HepG2 (cell line): Measurements from ENCODE around the gene VAMP3. TPM values are rescaled to one million over a fixed set of nuclear protein-coding genes. Genes with fewer than 3 reads are reported as not detected.

Experiments used
- ATAC-seq: fragments of 200-7000 bp; cut with Tn5 transposase; 3 replicates; pipeline ENCODE4 v1.9.1; 2020; ENCODE audit warnings: mild to moderate bottlenecking, moderate library complexity
- BruUV-seq: library from RNA; stranded (reverse); fragments of 400-500 nt; replicated peaks from 2 replicates; lab custom pipeline; 2021; lab: Mats Ljungman, UMichigan
- CTCF ChIA-PET: fragments of 300-600 bp; formaldehyde crosslinking; extraction: SDS; loops from one replicate; lab custom pipeline; 2021; ENCODE audit warnings: low total read pairs, inconsistent platforms, low intra/inter-chr PET ratio; lab: Yijun Ruan, JAX
- POLR2A ChIA-PET: fragments of 350-600 bp; sonication (Branson Sonifier 250); formaldehyde crosslinking; loops from one replicate; lab custom pipeline; 2020; ENCODE audit warnings: antibody characterized with exemption, inconsistent platforms; lab: Yijun Ruan, JAX
- DNase-seq: peaks from one replicate; pipeline ENCODE4 v3.0.0-alpha.2; 2015; ENCODE audit warnings: low spot score
- FAIRE-seq: peaks from 3 replicates; lab custom pipeline; 2011; peaks lifted over from hg19 to GRCh38; lab: Jason Lieb, UNC
- H2AFZ ChIP-seq: one replicate; pipeline ENCODE4 v1.6.1; 2011; ENCODE audit warnings: low read length, inconsistent platforms
- H3K27ac ChIP-seq: fragments of 300-600 bp; 3 replicates; pipeline ENCODE4 v1.8.0; 2011; ENCODE audit warnings: mixed run types, mild to moderate bottlenecking, mixed read lengths, low read length, inconsistent platforms; ENCODE audit not compliant: insufficient read depth; ENCODE audit errors: extremely low read length
- H3K27me3 ChIP-seq, 2 experiments: fragments of 200-600 bp in 1 of 2; 2 replicates in 1 of 2; 3 replicates in 1 of 2; pipeline versions ENCODE4 v1.6.0 to v1.8.0; 2011; ENCODE audit warnings: low read length in 2 of 2, mild to moderate bottlenecking in 2 of 2, moderate library complexity in 2 of 2, inconsistent platforms in 1 of 2; ENCODE audit not compliant: insufficient read depth in 2 of 2, control insufficient read depth in 1 of 2
- H3K36me3 ChIP-seq, 2 experiments: fragments of 200-600 bp in 1 of 2; replicated peaks in 1 of 2; 2 replicates in 1 of 2; 3 replicates in 1 of 2; pipeline versions ENCODE4 v1.5.1 to v1.8.0; 2011; ENCODE audit warnings: low read length in 2 of 2, inconsistent platforms in 1 of 2; ENCODE audit not compliant: insufficient read depth in 2 of 2, control insufficient read depth in 1 of 2
- H3K4me1 ChIP-seq: 2 replicates; pipeline ENCODE4 v1.5.1; 2012; ENCODE audit warnings: low read length, inconsistent platforms; ENCODE audit not compliant: insufficient read depth
- H3K4me2 ChIP-seq: 2 replicates; pipeline ENCODE4 v1.6.0; 2011; ENCODE audit warnings: low read depth, low read length, inconsistent platforms
- H3K4me3 ChIP-seq, 3 experiments: fragments of 200-600 bp in 1 of 3; sonication (generic), shearing (Covaris generic) in 1 of 3; replicated peaks in 1 of 3; 2 replicates each; pipeline ENCODE4 v1.5.1; 2011 to 2016; ENCODE audit warnings: low read length in 3 of 3, inconsistent platforms in 2 of 3, low read depth in 2 of 3, mild to moderate bottlenecking in 2 of 3, control low read depth in 1 of 3, mixed read lengths in 1 of 3; ENCODE audit not compliant: insufficient read depth in 1 of 3
- H3K79me2 ChIP-seq: one replicate; pipeline ENCODE4 v1.6.1; 2011; ENCODE audit warnings: low read length, inconsistent platforms; ENCODE audit not compliant: insufficient read depth
- H3K9ac ChIP-seq: 2 replicates; pipeline ENCODE4 v1.6.0; 2011; ENCODE audit warnings: mild to moderate bottlenecking, low read depth, low read length, inconsistent platforms; ENCODE audit not compliant: insufficient read depth
- H3K9me3 ChIP-seq: 2 replicates; pipeline ENCODE4 v1.5.1; 2012; ENCODE audit warnings: mild to moderate bottlenecking, low read length
- H4K20me1 ChIP-seq: 2 replicates; pipeline ENCODE4 v1.6.0; 2011; ENCODE audit warnings: inconsistent platforms, mild to moderate bottlenecking, low read length, moderate library complexity; ENCODE audit not compliant: insufficient read depth
- HNF4A ChIP-seq: sonication (generic); formaldehyde crosslinking; IDR thresholded peaks from 2 replicates; pipeline ENCODE4 v1.4.0; 2020; ENCODE audit warnings: missing genetic modification reagents
- IKZF4 ChIP-seq: sonication (generic); formaldehyde crosslinking; IDR thresholded peaks from 2 replicates; pipeline ENCODE4 v1.5.1; 2020; ENCODE audit warnings: borderline replicate concordance, mild to moderate bottlenecking, low read depth, missing genetic modification reagents; ENCODE audit errors: not compliant biosample characterization
- KDM6A ChIP-seq: IDR thresholded peaks from 2 replicates; pipeline ENCODE4 v1.6.1; 2016; ENCODE audit warnings: low read depth
- REPIN1 ChIP-seq: sonication (generic); formaldehyde crosslinking; IDR thresholded peaks from 2 replicates; pipeline ENCODE4 v1.8.0; 2022; ENCODE audit warnings: missing genetic modification reagents, low read depth, mild to moderate bottlenecking, borderline replicate concordance
- SMARCE1 ChIP-seq: fragments of 450-650 bp; IDR thresholded peaks from 2 replicates; pipeline ENCODE4 v1.6.1; 2017; ENCODE audit warnings: borderline replicate concordance
- ZFP36 ChIP-seq: fragments of 150-350 bp; IDR thresholded peaks from 2 replicates; pipeline ENCODE4 v1.6.1; 2018; ENCODE audit warnings: borderline replicate concordance, low read length, low read depth; ENCODE audit not compliant: partially characterized antibody
- ZNF180 ChIP-seq: sonication (generic); formaldehyde crosslinking; IDR thresholded peaks from 2 replicates; pipeline ENCODE4 v1.4.0; 2020; ENCODE audit warnings: low read depth, missing genetic modification reagents, borderline replicate concordance
- ZNF20 ChIP-seq: sonication (generic); formaldehyde crosslinking; IDR thresholded peaks from 2 replicates; pipeline ENCODE4 v1.4.0; 2020; ENCODE audit warnings: mild to moderate bottlenecking, moderate library complexity, missing genetic modification reagents
- ZNF549 ChIP-seq: sonication (generic); formaldehyde crosslinking; IDR thresholded peaks from 2 replicates; pipeline ENCODE4 v1.5.0; 2020; ENCODE audit warnings: missing genetic modification reagents
- ZNF589 ChIP-seq: sonication (generic); formaldehyde crosslinking; conservative IDR thresholded peaks from 2 replicates; pipeline ENCODE4 v1.8.0; 2022; ENCODE audit warnings: mild to moderate bottlenecking, moderate library complexity, missing genetic modification reagents
- ZNF598 ChIP-seq: sonication (generic); formaldehyde crosslinking; IDR thresholded peaks from 2 replicates; pipeline ENCODE4 v1.5.1; 2020; ENCODE audit warnings: mild to moderate bottlenecking, missing genetic modification reagents, borderline replicate concordance
- ZNF652 ChIP-seq: IDR thresholded peaks from 2 replicates; pipeline ENCODE4 v1.6.1; 2016; ENCODE audit warnings: low read depth, borderline replicate concordance
- ZNF674 ChIP-seq: sonication (generic); formaldehyde crosslinking; IDR thresholded peaks from 2 replicates; pipeline ENCODE4 v1.5.0; 2020; ENCODE audit warnings: low read depth, mild to moderate bottlenecking, missing genetic modification reagents
- ZNF776 ChIP-seq: sonication (generic); formaldehyde crosslinking; IDR thresholded peaks from 2 replicates; pipeline ENCODE4 v1.4.0; 2020; ENCODE audit warnings: mild to moderate bottlenecking, missing genetic modification reagents
- ZNF790 ChIP-seq: sonication (generic); formaldehyde crosslinking; IDR thresholded peaks from 2 replicates; pipeline ENCODE4 v1.8.0; 2022; ENCODE audit warnings: missing genetic modification reagents, mild to moderate bottlenecking, borderline replicate concordance
- WGBS: methylation state at CpG from one replicate; pipeline ENCODE4 v1.1.6; 2017; ENCODE audit warnings: low lambda C conversion rate; 5-methylcytosine and 5-hydroxymethylcytosine counted together
- in situ Hi-C: cut with HindIII; loops from 2 replicates; pipeline ENCODE4 v1.10.0; 2017; ENCODE audit warnings: low pct_unique_long_range_greater_than_20kb; ENCODE audit not compliant: extremely low pct_ligation_motif_present
- intact Hi-C: fragments of 100-400 bp; cut with micrococcal nuclease; formaldehyde crosslinking; loops from one replicate; pipeline ENCODE4 v1.10.0; 2022; ENCODE audit not compliant: unreplicated experiment
- polyA plus RNA-seq, 8 experiments: library from polyadenylated mRNA; depleted of rRNA in 3 of 8; stranded (reverse) in 7 of 8; unstranded in 1 of 8; fragments of >200 nt; fragmentation: Illumina TruSeq in 4 of 8; extraction: Trizol in 4 of 8; gene quantifications; 2 replicates each; pipeline versions ENCODE4 v1.2.1 to v1.2.3, GENCODE V29; 2011 to 2016; ENCODE audit warnings: low read depth in 4 of 8, missing spikeins in 1 of 8, mixed read lengths in 1 of 8; ENCODE audit not compliant: insufficient read depth in 1 of 8
- total RNA-seq, 5 experiments: library from RNA; depleted of rRNA; stranded (reverse); fragments of >200 nt; fragmentation: Illumina TruSeq; extraction: Trizol; gene quantifications; 2 replicates each; pipeline ENCODE4 v1.2.3, GENCODE V29; 2016; ENCODE audit warnings: low read depth in 1 of 5
- TF ChIP-seq, protein P1 (sequence below): sonication (generic); formaldehyde crosslinking; IDR thresholded peaks from 2 replicates; pipeline ENCODE4 v1.8.1; 2023; ENCODE audit warnings: mild to moderate bottlenecking, missing genetic modification reagents, borderline replicate concordance
- TF ChIP-seq, protein P2 (sequence below): sonication (generic); formaldehyde crosslinking; IDR thresholded peaks from 2 replicates; pipeline ENCODE4 v1.4.0; 2020; ENCODE audit warnings: mild to moderate bottlenecking, missing genetic modification reagents
- TF ChIP-seq, protein P3 (sequence below): sonication (generic); formaldehyde crosslinking; IDR thresholded peaks from 2 replicates; pipeline ENCODE4 v1.4.0; 2020; ENCODE audit warnings: missing genetic modification reagents
- TF ChIP-seq, protein P4 (sequence below): sonication (generic); formaldehyde crosslinking; IDR thresholded peaks from 2 replicates; pipeline ENCODE4 v1.5.1; 2020; ENCODE audit warnings: missing genetic modification reagents, mild to moderate bottlenecking, borderline replicate concordance

VAMP3 gene
- total and polyA plus RNA-seq, 2 of the 13 experiments (the other 11 are each of a cell fraction or from before 2014, with no cell fraction given), result 75.3 to 88.7 TPM

DNA sequence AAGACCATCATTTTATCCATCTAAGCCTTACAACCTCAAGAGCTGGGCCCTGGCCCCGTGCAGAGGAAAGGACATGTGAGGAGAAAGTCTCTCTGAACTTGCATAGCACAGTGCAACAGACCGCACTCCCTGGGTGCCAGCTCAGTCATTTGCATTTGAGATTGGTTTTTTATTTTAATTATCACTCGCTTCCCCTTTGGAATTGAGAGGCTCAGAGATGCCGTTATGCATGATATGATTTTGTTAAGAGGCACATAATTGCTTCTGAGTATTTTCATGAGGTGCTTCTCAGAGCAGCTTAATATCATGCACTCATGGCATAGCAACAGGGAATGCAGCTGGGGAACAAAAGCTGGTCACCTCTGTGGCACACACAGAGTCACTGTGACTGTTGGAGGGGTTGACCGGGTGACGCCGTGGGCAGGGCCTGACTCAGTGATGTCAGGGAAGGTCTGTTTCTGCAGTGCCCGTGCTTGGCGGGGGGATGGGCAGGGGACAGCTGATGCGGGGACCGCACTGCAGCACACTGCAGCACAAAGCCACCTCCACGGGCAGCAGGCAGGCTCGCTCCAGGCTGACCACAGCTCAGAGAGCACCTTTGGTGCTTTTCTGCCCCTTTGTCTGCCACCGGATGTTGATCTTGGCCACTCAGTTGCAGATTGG lies 43.2 kb upstream of the VAMP3 start:
- no peak for ATAC-seq
- H3K79me2 ChIP-seq, result no peaks in the 10 kb centered on the region
- no peaks in the 10 kb centered on the region for H4K20me1 ChIP-seq
- H3K4me3 ChIP-seq, result no peak overlapping the region
- no peak overlapping the region for H3K27ac ChIP-seq
- no peak overlapping the region for H3K9ac ChIP-seq
- no peaks in the 10 kb centered on the region for H3K27me3 ChIP-seq
- no peak overlapping the region for H3K4me2 ChIP-seq
- POLR2A ChIA-PET, result no interaction called here
- 95% methylated on average over 5 of the region's 14 CpGs for WGBS
- no peak for DNase-seq
- FAIRE-seq, result no peak
- in situ Hi-C loops, result no loop called here
- no TSS peak for BruUV-seq
- CTCF ChIA-PET, result no interaction called here
- H3K9me3 ChIP-seq, result no peaks in the 10 kb centered on the region
- H3K4me1 ChIP-seq, result no peaks in the 10 kb centered on the region
- no peak for TF ChIP-seq ZFP36
- no peak for TF ChIP-seq ZNF589 (CRISPR knock-in tag)
- no peak for TF ChIP-seq ZNF20 (CRISPR knock-in tag)
- no peak for TF ChIP-seq ZNF776
- TF ChIP-seq ZNF674 (CRISPR knock-in tag), result no peak
- no peak for TF ChIP-seq HNF4A (CRISPR knock-in tag)
- TF ChIP-seq ZNF180 (CRISPR knock-in tag), result no peak
- TF ChIP-seq, protein P1, sequence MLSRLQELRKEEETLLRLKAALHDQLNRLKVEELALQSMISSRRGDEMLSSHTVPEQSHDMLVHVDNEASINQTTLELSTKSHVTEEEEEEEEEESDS (CRISPR knock-in tag), result no peak
- TF ChIP-seq SMARCE1, result no peak
- TF ChIP-seq, protein P2, sequence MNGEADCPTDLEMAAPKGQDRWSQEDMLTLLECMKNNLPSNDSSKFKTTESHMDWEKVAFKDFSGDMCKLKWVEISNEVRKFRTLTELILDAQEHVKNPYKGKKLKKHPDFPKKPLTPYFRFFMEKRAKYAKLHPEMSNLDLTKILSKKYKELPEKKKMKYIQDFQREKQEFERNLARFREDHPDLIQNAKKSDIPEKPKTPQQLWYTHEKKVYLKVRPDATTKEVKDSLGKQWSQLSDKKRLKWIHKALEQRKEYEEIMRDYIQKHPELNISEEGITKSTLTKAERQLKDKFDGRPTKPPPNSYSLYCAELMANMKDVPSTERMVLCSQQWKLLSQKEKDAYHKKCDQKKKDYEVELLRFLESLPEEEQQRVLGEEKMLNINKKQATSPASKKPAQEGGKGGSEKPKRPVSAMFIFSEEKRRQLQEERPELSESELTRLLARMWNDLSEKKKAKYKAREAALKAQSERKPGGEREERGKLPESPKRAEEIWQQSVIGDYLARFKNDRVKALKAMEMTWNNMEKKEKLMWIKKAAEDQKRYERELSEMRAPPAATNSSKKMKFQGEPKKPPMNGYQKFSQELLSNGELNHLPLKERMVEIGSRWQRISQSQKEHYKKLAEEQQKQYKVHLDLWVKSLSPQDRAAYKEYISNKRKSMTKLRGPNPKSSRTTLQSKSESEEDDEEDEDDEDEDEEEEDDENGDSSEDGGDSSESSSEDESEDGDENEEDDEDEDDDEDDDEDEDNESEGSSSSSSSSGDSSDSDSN (CRISPR knock-in tag), result no peak
- no peak for TF ChIP-seq ZNF549 (CRISPR knock-in tag)
- TF ChIP-seq, protein P3, sequence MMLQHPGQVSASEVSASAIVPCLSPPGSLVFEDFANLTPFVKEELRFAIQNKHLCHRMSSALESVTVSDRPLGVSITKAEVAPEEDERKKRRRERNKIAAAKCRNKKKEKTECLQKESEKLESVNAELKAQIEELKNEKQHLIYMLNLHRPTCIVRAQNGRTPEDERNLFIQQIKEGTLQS (CRISPR knock-in tag), result no peak
- no peak for TF ChIP-seq ZNF652
- TF ChIP-seq ZNF598 (CRISPR knock-in tag), result no peak
- no peak for TF ChIP-seq REPIN1 (CRISPR knock-in tag)
- TF ChIP-seq IKZF4 (CRISPR knock-in tag), result no peak
- TF ChIP-seq KDM6A (CRISPR knock-in tag), result no peak
- no peak for TF ChIP-seq ZNF790 (CRISPR knock-in tag)
- TF ChIP-seq, protein P4, sequence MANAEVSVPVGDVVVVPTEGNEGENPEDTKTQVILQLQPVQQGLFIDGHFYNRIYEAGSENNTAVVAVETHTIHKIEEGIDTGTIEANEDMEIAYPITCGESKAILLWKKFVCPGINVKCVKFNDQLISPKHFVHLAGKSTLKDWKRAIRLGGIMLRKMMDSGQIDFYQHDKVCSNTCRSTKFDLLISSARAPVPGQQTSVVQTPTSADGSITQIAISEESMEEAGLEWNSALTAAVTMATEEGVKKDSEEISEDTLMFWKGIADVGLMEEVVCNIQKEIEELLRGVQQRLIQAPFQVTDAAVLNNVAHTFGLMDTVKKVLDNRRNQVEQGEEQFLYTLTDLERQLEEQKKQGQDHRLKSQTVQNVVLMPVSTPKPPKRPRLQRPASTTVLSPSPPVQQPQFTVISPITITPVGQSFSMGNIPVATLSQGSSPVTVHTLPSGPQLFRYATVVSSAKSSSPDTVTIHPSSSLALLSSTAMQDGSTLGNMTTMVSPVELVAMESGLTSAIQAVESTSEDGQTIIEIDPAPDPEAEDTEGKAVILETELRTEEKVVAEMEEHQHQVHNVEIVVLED (CRISPR knock-in tag), result no peak
- 0 out of 5 replicates have a peak, but pooled peaks cover 0 to 5% of the 10 kb centered on the region in 2 experiments for H3K36me3 ChIP-seq
- H2AFZ ChIP-seq, result no peak overlapping the region
- intact Hi-C loops, result no loop called here
